Esophagus squamous epithelium (tissue), 5 donors: Measurements from ENCODE around the gene PFKFB4. TPM values are rescaled to one million over a fixed set of nuclear protein-coding genes. Genes with fewer than 3 reads are reported as not detected.

Experiments used
- DNase-seq: peaks from one replicate; lab custom pipeline; 2025; lab: John Stamatoyannopoulos, UW
- H3K27ac ChIP-seq, 4 donors: fragments of 200-600 bp; sonication (generic); one replicate each; pipeline ENCODE4 v1.5.1; 2016 to 2019; ENCODE audit warnings: mild to moderate bottlenecking in 1 of 4
- H3K27me3 ChIP-seq, 4 donors: fragments of 200-600 bp; sonication (generic); 1 replicate in 3 of 4; 2 replicates in 1 of 4; pipeline versions ENCODE4 v1.5.1 to v1.6.0; 2017 to 2021; ENCODE audit warnings: antibody characterized with exemption in 1 of 4
- H3K36me3 ChIP-seq, 3 donors: fragments of 200-600 bp; sonication (generic); one replicate each; pipeline ENCODE4 v1.5.1; 2016 to 2019
- H3K4me1 ChIP-seq, 3 donors: fragments of 200-600 bp; sonication (generic); one replicate each; pipeline ENCODE4 v1.5.1; 2017 to 2019
- H3K4me3 ChIP-seq, 4 donors: fragments of 200-600 bp; sonication (generic); 1 replicate in 3 of 4; 2 replicates in 1 of 4; pipeline ENCODE4 v1.5.1; 2016 to 2019; ENCODE audit warnings: mild to moderate bottlenecking in 2 of 4, moderate library complexity in 1 of 4
- H3K9me3 ChIP-seq, 3 donors: fragments of 200-600 bp; sonication (generic); one replicate each; pipeline ENCODE4 v1.5.1; 2016 to 2019
- CTCF ChIP-seq, 6 experiments: fragments of 450-650 bp in 4 of 6; fragments of 200-600 bp in 2 of 6; sonication (generic) in 2 of 6; IDR thresholded peaks; one replicate each; pipeline ENCODE4 v1.5.1; 2016 to 2019; ENCODE audit warnings: antibody characterized with exemption in 6 of 6, mild to moderate bottlenecking in 4 of 6, moderate library complexity in 4 of 6
- POLR2A ChIP-seq, 4 donors: fragments of 450-650 bp; IDR thresholded peaks; one replicate each; pipeline ENCODE4 v1.6.1; 2017; ENCODE audit warnings: antibody characterized with exemption in 4 of 4, mild to moderate bottlenecking in 4 of 4, moderate library complexity in 3 of 4
- WGBS, 2 donors: methylation state at CpG; one replicate each; pipeline ENCODE4 v1.1.5; 2018; 5-methylcytosine and 5-hydroxymethylcytosine counted together
- intact Hi-C: fragments of 100-400 bp; cut with DNase I; formaldehyde crosslinking; loops from one replicate; pipeline ENCODE4 v1.15.0; 2022
- total RNA-seq, 4 donors: library from RNA; depleted of rRNA; stranded (reverse); fragments of >200 nt; gene quantifications; one replicate each; pipeline ENCODE4 v1.1.0, GENCODE V29; 2016
- donor health status: DM: yes; HTN: yes; CAD: no.

The PFKFB4 gene
- total RNA-seq, 4 donors from 2014 or later: 6.7 to 10.2 (median 8.0) TPM

- no peak for DNase-seq
- TF ChIP-seq POLR2A (IDR thresholded peaks at IDR 0.05) (no peak), CTCF (IDR thresholded peaks at IDR 0.05) (no peak)
- H3K36me3 ChIP-seq: peaks cover 0 to 63% (median 0%) of the 10 kb centered on the region in 3 donors
- 86 to 92% methylated on average over 2 to 9 of the region's 9 CpGs for WGBS, 2 donors
- no peak overlapping the region for H3K4me3 ChIP-seq
- no peaks in the 10 kb centered on the region for H3K9me3 ChIP-seq
- no peaks in the 10 kb centered on the region for H3K27me3 ChIP-seq
- intact Hi-C loops: no loop called here
- no peaks in the 10 kb centered on the region for H3K4me1 ChIP-seq
- H3K27ac ChIP-seq: no peak overlapping the region
These were observed 31.6 kb downstream of the PFKFB4 start for GRCh38 chr3:48524970-48525369.

GRCh38 chr3:48521635-48522034 is 35.0 kb downstream of the PFKFB4 start:
- Histone ChIP-seq H3K4me1 (no peaks in the 10 kb centered on the region), H3K36me3 (peaks cover 0 to 55% (median 0%) of the 10 kb centered on the region in 3 donors), H3K27ac (no peak overlapping the region), H3K27me3 (no peaks in the 10 kb centered on the region), H3K4me3 (no peak overlapping the region), H3K9me3 (no peaks in the 10 kb centered on the region)
- no peak for TF ChIP-seq POLR2A (IDR thresholded peaks at IDR 0.05)
- TF ChIP-seq CTCF (IDR thresholded peaks at IDR 0.05): no peak
- no peak for DNase-seq
- 40 to 83% methylated on average over 1 to 2 of the region's 6 CpGs for WGBS, 2 donors
- intact Hi-C loops: no loop called here

DNA sequence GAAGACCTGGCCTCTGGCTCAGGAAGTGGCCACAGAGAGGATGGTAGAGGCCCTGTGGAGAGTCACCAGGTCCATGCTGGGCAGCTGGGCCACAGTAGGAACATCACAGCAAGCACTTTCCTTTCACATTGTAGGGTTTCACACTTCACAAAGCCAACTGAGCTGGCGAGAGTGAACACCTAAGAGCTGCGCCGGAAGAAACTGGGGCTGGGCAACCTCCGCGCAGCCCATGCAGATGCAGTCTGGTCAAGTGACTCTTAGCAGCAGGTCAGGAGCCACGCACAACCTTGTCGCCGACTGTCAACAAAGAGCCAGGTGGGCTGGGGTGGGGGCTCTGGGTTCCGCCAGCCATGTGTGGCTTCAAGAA is 37.3 kb downstream of the PFKFB4 start:
- TF ChIP-seq CTCF (IDR thresholded peaks at IDR 0.05) (no peak), POLR2A (IDR thresholded peaks at IDR 0.05) (no peak)
- Histone ChIP-seq H3K9me3 (no peaks in the 10 kb centered on the region), H3K4me1 (no peaks in the 10 kb centered on the region), H3K27me3 (no peaks in the 10 kb centered on the region), H3K4me3 (no peak overlapping the region), H3K36me3 (peaks cover 0 to 35% (median 0%) of the 10 kb centered on the region in 3 donors), H3K27ac (no peak overlapping the region)
- intact Hi-C loops: no loop called here
- 80 to 100% methylated on average over 1 to 5 of the region's 9 CpGs for WGBS, 2 donors
- no peak for DNase-seq

- Histone ChIP-seq H3K4me1 (no peaks in the 10 kb centered on the region), H3K36me3 (peaks cover 0 to 33% (median 0%) of the 10 kb centered on the region in 3 donors), H3K27me3 (no peaks in the 10 kb centered on the region), H3K27ac (no peak overlapping the region), H3K9me3 (no peaks in the 10 kb centered on the region), H3K4me3 (no peak overlapping the region)
- no peak for TF ChIP-seq CTCF (IDR thresholded peaks at IDR 0.05)
- TF ChIP-seq POLR2A (IDR thresholded peaks at IDR 0.05): no peak
- 73 to 82% methylated on average over 3 to 11 of the region's 12 CpGs for WGBS, 2 donors
- no peak for DNase-seq
- intact Hi-C loops: no loop called here
These were observed 37.8 kb downstream of the PFKFB4 start for GRCh38 chr3:48518638-48519276.

DNA sequence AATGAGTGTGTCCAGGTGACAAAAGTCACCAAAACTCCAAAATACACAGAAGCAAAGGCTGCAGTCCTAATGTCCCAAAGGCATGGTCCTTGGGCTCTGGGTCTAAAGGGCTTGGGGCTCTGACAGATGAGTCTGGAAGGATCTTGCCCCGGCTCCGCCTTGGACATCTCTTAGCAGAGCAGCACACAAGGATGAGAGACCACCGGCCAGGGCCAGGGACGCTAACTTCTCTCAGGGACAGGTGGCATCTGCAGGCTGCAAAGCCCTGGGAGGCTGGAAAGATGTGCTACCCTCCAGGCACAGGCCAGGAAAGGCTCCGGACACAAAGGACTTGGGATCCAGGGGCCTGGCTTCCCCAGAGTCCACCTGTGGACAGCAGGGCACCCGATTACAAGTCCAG is 38.5 kb downstream of the PFKFB4 start:
- intact Hi-C loops: no loop called here
- Histone ChIP-seq H3K36me3 (peaks cover 0 to 27% (median 0%) of the 10 kb centered on the region in 3 donors), H3K4me3 (no peak overlapping the region), H3K9me3 (no peaks in the 10 kb centered on the region), H3K27ac (no peak overlapping the region), H3K27me3 (no peaks in the 10 kb centered on the region), H3K4me1 (no peaks in the 10 kb centered on the region)
- WGBS, 2 donors: 67 to 80% methylated on average over 1 of the region's 6 CpGs
- no peak for DNase-seq
- TF ChIP-seq POLR2A (IDR thresholded peaks at IDR 0.05) (no peak), CTCF (IDR thresholded peaks at IDR 0.05) (no peak)
